Measurements from ENCODE around the gene ARID2.

GRCh38 chr12:45745861-45746277 is 16.4 kb downstream of the ARID2 start:
- no peak for TF ChIP-seq FOSL2 (IDR thresholded peaks at IDR 0.05)
- no peak for TF ChIP-seq FOSL2 (CRISPR knock-in tag; IDR thresholded peaks at IDR 0.05)
- TF ChIP-seq CBX8 (IDR thresholded peaks at IDR 0.05), result no peak
- no peak for TF ChIP-seq PHF8 (IDR thresholded peaks at IDR 0.05; ENCODE audit: borderline replicate concordance, low read depth)
- TF ChIP-seq TFCP2L1 (CRISPR knock-in tag; IDR thresholded peaks at IDR 0.05), result no peak
- TF ChIP-seq NR3C1 (IDR thresholded peaks at IDR 0.05), result no peak
- TF ChIP-seq MYC (IDR thresholded peaks at IDR 0.05; ENCODE audit: borderline replicate concordance, low read length), result no peak

All from A549 (cell line).